K562 (cell line): ENCODE data around the gene FCAMR.

Experiments
- BCL6 ChIP-seq: fragments of 250-450 bp; sonication (Bioruptor Pico); IDR thresholded peaks from 2 replicates; pipeline ENCODE4 v1.4.0; 2020
- ZNF24 ChIP-seq: fragments of 450-650 bp; IDR thresholded peaks from 2 replicates; pipeline ENCODE4 v1.6.1; 2016

DNA sequence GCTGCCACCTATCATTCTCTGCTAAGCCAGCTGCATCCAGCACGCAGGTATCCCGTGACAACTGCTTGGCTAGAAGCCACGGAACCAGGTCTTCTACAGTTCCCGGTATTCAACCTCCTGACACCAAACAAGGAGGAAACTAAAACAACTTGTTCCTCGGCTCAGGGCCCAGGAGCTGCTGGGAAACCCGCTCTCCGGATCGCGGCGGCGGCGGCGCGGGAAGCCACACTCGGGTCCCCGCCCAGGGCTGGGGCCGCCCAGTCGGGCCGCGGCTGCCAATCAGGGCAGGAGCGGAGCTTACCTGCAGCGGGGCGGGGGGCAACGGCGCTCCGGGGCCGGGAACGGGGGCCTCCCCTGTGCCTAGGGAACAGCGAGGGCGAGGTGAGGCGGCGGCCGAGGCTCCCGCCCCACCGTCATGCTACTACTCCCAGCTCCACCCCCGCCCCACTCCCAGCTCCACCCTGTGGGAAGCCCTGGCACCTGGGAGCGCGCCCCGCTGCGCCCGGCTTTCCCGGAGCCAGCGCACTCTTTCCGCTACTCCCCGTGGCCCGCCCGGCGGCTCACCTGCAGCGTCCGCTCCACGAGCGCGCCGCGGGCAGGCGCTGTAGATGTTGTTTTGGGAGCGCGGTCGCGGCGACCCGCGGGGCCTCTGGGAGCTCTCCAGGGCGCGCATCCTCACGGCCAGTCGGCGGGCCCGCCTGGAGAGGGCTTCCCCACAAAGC, 60.9 kb downstream of the FCAMR start:
- TF ChIP-seq BCL6 (CRISPR knock-in tag) (no peak), ZNF24 (no peak)
